Measurements from ENCODE around the gene NT5E.

GRCh38 chr6:85429346-85429745 is 20.5 kb upstream of the NT5E start:
- TF ChIP-seq CTCF (IDR thresholded peaks at IDR 0.05; ENCODE audit: low read depth, low read length, missing input control) (no peak), TAF1 (conservative IDR thresholded peaks at IDR 0.05) (no peak), EGR1 (IDR thresholded peaks at IDR 0.05; ENCODE audit: low read depth in 2 of 2) (no peak), GABPA (IDR thresholded peaks at IDR 0.05 in 1 of 2, conservative IDR thresholded peaks at IDR 0.05 in 1 of 2) (no peak)
